Retinal pigment epithelial cell (primary cell): ENCODE data around the gene HES4.
"Not testable (repeated sequence)": the region's sequence is repeated elsewhere in the genome, so short reads cannot be mapped to it uniquely, and the experiment has no call there.

Source experiments
- DNase-seq: peaks from one replicate; pipeline ENCODE4 v3.0.0-alpha.2; 2010; ENCODE audit warnings: low read depth
- H3K4me3 ChIP-seq: 2 replicates; pipeline ENCODE4 v1.5.1; 2011; ENCODE audit warnings: mild to moderate bottlenecking, low read length, control low read depth, moderate library complexity
- CTCF ChIP-seq: conservative IDR thresholded peaks from 2 replicates; pipeline ENCODE4 v1.5.1; 2011; ENCODE audit warnings: low read depth, low read length, control low read depth, inconsistent platforms

The HES4 gene

GRCh38 chr1:978835-979743 lies 20.8 kb downstream of the HES4 start:
- H3K4me3 ChIP-seq: no peak overlapping the region
- no peak for TF ChIP-seq CTCF
- no peak for DNase-seq

DNA sequence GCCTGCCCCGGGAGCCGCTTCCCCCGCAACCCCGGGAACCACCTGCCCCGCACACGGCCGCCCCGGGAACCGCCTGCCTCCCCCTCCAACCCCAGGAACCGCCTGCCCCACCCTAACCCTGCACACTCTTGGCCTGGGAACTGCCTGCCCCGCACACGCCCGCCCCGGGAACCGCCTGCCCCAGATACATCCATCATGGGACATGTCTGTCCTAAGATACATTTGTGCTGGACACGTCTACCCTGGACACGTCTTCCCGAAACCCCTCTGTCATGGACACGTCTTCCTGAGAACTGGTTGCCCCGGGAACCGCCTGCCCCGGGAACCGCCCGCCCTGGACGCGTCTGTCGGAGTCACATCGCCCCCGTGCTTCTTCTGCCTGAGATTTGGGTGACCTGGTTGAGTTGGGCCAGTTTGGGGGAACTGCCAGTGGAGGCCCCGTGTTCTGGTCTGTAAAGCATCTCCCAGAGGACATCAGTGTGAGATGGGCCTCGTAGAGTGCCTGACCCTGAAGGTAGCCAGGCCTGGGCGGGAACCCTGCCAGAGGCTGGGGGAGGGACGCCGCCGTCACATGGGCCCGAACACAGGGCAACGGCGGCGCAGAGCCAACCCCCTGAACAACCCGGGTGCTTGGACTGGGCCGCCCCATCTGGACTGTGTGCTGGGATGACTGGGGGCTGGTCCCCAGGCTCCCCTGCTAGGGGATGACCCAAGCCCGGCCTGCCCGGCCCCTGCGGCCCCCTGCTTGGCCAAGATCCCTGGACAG lies 21.6 kb downstream of the HES4 start:
- no peak for DNase-seq
- no peak overlapping the region for H3K4me3 ChIP-seq
- TF ChIP-seq CTCF: no peak

- DNase-seq, H3K4me3 ChIP-seq: not testable (repeated sequence)
These were observed 23.1 kb downstream of the HES4 start for GRCh38 chr1:976791-977190.

GRCh38 chr1:975896-976683 lies 23.8 kb downstream of the HES4 start:
- DNase-seq: no peak

DNA sequence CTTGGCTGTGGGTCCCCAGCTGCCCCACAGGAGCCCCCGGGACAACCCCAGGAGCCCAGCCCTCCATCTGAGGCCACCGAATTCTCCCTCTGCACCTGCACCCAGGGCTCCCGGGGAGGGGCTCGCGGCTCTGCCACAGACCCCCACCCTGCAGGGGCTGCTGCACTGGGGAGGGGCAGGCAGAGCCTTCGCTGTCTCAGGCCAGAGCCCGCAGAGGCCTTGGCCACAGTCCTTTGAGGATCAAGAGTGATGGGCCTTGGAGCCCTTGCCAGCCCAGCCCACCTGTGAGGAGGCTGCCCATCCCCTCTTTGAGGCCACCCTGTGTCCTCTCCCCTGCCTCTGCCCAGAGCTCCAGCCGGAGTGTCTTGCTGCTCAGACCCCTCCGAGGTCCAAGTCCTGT lies 24.5 kb downstream of the HES4 start:
- H3K4me3 ChIP-seq: no peak overlapping the region
- DNase-seq: no peak
- no peak for TF ChIP-seq CTCF

More at GRCh38 chr1:975896-976683, 23.8 kb downstream of the HES4 start:
- peak; percentile 68 for TF ChIP-seq CTCF
- peak overlapping the region; percentile 24 for H3K4me3 ChIP-seq

DNA sequence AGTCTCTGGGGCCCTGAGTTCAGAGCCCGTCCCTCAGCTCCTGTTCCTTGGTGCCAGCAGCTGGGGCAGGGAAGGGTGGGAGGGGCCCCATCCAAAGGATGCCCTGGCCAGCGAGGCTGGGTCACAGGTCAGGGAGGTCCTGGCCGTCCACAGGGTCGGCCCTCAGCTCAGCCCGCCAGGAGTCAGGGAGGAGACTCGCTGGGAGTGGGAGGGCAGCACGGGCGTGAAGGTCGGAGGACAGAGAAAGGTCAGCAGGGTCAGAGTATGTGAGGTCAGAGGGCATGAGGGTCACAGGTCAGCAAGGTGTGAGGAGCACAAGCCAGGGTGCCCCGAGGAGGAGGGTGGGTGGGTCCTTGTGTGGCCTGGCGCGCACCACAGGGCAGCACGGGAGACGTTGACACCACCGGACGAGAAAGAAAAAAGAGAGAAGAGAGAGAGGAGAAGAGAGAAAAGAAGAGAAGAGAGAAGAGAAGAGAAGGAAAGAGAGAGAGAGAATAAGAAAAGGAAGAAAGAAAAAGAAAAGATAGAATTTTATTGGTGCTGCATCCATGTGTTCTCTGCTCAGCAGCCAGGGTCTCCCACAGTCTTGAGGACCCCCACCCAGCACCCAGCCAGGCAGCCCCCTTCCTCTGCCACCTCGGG lies 25.1 kb downstream of the HES4 start:
- no peak overlapping the region for H3K4me3 ChIP-seq

More for the DNA sequence above, 25.1 kb downstream of the HES4 start:
- TF ChIP-seq CTCF: no peak
- no peak for DNase-seq
